Smooth muscle cell (in vitro differentiated cells): ENCODE results near the gene RHEX. TPM values are rescaled to one million over a fixed set of nuclear protein-coding genes. Genes with fewer than 3 reads are reported as not detected.

Source experiments
- DNase-seq: peaks from one replicate; lab custom pipeline; 2025; ENCODE audit not compliant: unreplicated experiment; lab: John Stamatoyannopoulos, UW
- H2AFZ ChIP-seq: fragments of 200-600 bp; sonication (generic); 2 replicates; pipeline ENCODE4 v1.6.0; 2016; ENCODE audit warnings: antibody characterized with exemption, low read depth, mild to moderate bottlenecking
- H3F3A ChIP-seq: fragments of 200-600 bp; sonication (generic); 2 replicates; pipeline ENCODE4 v1.6.0; 2017; ENCODE audit warnings: antibody characterized with exemption, low read depth
- H3K27ac ChIP-seq: fragments of 200-600 bp; sonication (generic); 2 replicates; pipeline ENCODE4 v1.5.1; 2016; ENCODE audit warnings: low read depth, mild to moderate bottlenecking
- H3K27me3 ChIP-seq: fragments of 200-600 bp; sonication (generic); 2 replicates; pipeline ENCODE4 v1.6.1; 2016; ENCODE audit warnings: low read depth, mild to moderate bottlenecking
- H3K36me3 ChIP-seq: fragments of 200-600 bp; sonication (generic); 2 replicates; pipeline ENCODE4 v1.5.1; 2016; ENCODE audit warnings: low read depth
- H3K4me1 ChIP-seq: fragments of 200-600 bp; sonication (generic); 2 replicates; pipeline ENCODE4 v1.5.1; 2016; ENCODE audit warnings: low read depth
- H3K4me2 ChIP-seq: fragments of 200-600 bp; sonication (generic); 2 replicates; pipeline ENCODE4 v1.6.0; 2016; ENCODE audit warnings: mild to moderate bottlenecking
- H3K4me3 ChIP-seq: fragments of 200-600 bp; sonication (generic); 2 replicates; pipeline ENCODE4 v1.5.1; 2016; ENCODE audit warnings: mild to moderate bottlenecking
- H3K79me2 ChIP-seq: fragments of 200-600 bp; sonication (generic); 2 replicates; pipeline ENCODE4 v1.6.0; 2016; ENCODE audit warnings: low read depth, mild to moderate bottlenecking
- H3K9ac ChIP-seq: fragments of 200-600 bp; sonication (generic); 2 replicates; pipeline ENCODE4 v1.6.0; 2016; ENCODE audit warnings: low read depth
- H3K9me3 ChIP-seq: fragments of 200-600 bp; sonication (generic); replicated peaks from 2 replicates; pipeline ENCODE4 v1.5.1; 2016; ENCODE audit warnings: low read depth
- H4K20me1 ChIP-seq: fragments of 200-600 bp; sonication (generic); 2 replicates; pipeline ENCODE4 v1.6.0; 2016; ENCODE audit warnings: low read depth
- WGBS: methylation state at CpG from one replicate; pipeline ENCODE4 v1.1.7; 2016; ENCODE audit warnings: low lambda C conversion rate; 5-methylcytosine and 5-hydroxymethylcytosine counted together
- polyA plus RNA-seq: library from polyadenylated mRNA; unstranded; fragments of >200 nt; fragmentation: Nextera tagmentation; extraction: Ambion mirVana; gene quantifications from 2 replicates; pipeline ENCODE4 v1.2.1, GENCODE V29; 2016
- total RNA-seq: library from RNA; depleted of rRNA; stranded (reverse); fragments of >200 nt; gene quantifications from 2 replicates; pipeline ENCODE4 v1.2.3, GENCODE V29; 2014
- TF ChIP-seq, protein P1 (sequence below): fragments of 200-600 bp; sonication (generic); IDR thresholded peaks from 2 replicates; pipeline ENCODE4 v1.5.1; 2017; ENCODE audit warnings: borderline replicate concordance, mild to moderate bottlenecking, antibody characterized with exemption; ENCODE audit not compliant: insufficient read depth, poor library complexity, severe bottlenecking

Gene RHEX
- total and polyA plus RNA-seq, 2 experiments from 2014 or later, result not detected

DNA sequence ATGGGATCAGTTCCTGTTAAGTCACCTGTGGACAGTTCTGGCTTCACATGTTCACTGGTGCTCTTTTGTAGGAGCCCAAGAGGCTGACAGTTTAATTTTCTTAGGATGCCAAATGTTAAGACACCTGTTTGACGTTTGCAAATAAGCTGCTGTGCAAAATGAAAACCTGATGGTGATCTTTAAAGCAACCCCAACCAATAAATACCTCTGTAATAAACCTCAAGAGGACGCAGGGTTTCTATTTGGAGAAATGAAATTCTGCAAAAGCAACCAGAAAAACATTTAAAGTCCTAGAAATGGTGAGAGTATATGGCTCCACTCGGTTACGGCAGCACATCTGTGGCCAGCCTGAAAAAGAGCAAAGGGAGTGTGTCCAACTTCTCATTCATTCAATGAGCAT, 5.7 kb upstream of the RHEX start:
- no peak overlapping the region for H2AFZ ChIP-seq
- no peak overlapping the region for H3K27ac ChIP-seq
- no peak overlapping the region for H3K9ac ChIP-seq
- H3K4me1 ChIP-seq, result no peaks in the 10 kb centered on the region
- no peak for DNase-seq
- H3F3A ChIP-seq, result no peaks in the 10 kb centered on the region
- H3K79me2 ChIP-seq, result no peaks in the 10 kb centered on the region
- H3K4me3 ChIP-seq, result no peak overlapping the region
- no peaks in the 10 kb centered on the region for H3K9me3 ChIP-seq
- TF ChIP-seq, protein P1, sequence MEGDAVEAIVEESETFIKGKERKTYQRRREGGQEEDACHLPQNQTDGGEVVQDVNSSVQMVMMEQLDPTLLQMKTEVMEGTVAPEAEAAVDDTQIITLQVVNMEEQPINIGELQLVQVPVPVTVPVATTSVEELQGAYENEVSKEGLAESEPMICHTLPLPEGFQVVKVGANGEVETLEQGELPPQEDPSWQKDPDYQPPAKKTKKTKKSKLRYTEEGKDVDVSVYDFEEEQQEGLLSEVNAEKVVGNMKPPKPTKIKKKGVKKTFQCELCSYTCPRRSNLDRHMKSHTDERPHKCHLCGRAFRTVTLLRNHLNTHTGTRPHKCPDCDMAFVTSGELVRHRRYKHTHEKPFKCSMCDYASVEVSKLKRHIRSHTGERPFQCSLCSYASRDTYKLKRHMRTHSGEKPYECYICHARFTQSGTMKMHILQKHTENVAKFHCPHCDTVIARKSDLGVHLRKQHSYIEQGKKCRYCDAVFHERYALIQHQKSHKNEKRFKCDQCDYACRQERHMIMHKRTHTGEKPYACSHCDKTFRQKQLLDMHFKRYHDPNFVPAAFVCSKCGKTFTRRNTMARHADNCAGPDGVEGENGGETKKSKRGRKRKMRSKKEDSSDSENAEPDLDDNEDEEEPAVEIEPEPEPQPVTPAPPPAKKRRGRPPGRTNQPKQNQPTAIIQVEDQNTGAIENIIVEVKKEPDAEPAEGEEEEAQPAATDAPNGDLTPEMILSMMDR, result no peak
- no peaks in the 10 kb centered on the region for H4K20me1 ChIP-seq
- 86% methylated on average over 4 of the region's 4 CpGs for WGBS
- no peaks in the 10 kb centered on the region for H3K36me3 ChIP-seq
- no peaks in the 10 kb centered on the region for H3K27me3 ChIP-seq
- H3K4me2 ChIP-seq, result no peak overlapping the region

DNA sequence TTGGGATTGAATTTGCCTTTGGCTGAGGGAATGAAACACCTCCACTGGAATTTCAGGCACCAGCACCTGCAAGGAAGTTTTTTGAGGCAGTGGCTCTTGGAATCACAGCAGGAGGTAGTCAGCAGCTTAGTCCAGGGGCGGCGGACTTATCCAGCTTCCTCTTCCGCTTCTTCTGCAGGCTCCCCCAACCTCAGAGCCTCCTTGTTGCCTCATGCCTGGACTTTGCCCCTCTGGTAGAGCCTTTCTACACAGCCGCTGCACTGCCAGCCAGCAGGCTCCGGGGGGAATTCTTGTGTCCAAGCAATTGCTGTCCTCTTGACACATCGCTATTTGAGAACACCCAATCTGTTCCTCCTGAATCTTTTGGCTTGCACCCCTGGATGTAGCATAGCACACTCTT, 4.4 kb upstream of the RHEX start:
- Histone ChIP-seq H3K9ac (no peak overlapping the region), H3F3A (no peaks in the 10 kb centered on the region), H3K4me3 (no peak overlapping the region), H2AFZ (no peak overlapping the region), H3K4me1 (no peaks in the 10 kb centered on the region), H4K20me1 (no peaks in the 10 kb centered on the region), H3K27ac (no peak overlapping the region), H3K27me3 (no peaks in the 10 kb centered on the region), H3K9me3 (no peaks in the 10 kb centered on the region), H3K4me2 (no peak overlapping the region), H3K36me3 (no peaks in the 10 kb centered on the region), H3K79me2 (no peaks in the 10 kb centered on the region)
- no peak for DNase-seq
- TF ChIP-seq, protein P1, result no peak
- 87% methylated on average over 6 of the region's 6 CpGs for WGBS

DNA sequence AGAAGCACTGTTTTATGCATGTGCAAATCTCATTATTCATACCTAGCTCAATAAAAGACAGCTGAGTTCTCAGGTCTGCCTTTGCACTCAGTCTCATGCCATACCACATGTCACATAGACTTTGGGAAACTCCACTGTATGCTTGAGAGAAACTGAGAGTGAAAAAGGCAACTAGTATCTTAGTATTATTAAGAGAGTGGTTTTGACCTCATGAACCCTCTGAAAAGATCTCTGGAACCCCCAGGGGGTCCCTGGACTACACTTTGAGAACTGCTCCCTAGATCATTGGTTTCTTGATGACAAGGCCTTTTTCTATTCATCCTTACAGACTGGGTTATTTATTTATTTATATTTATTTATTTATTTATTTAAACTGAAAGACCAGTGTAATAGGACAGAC, 3.7 kb upstream of the RHEX start:
- no peak overlapping the region for H3K4me2 ChIP-seq
- TF ChIP-seq, protein P1, result no peak

DNA sequence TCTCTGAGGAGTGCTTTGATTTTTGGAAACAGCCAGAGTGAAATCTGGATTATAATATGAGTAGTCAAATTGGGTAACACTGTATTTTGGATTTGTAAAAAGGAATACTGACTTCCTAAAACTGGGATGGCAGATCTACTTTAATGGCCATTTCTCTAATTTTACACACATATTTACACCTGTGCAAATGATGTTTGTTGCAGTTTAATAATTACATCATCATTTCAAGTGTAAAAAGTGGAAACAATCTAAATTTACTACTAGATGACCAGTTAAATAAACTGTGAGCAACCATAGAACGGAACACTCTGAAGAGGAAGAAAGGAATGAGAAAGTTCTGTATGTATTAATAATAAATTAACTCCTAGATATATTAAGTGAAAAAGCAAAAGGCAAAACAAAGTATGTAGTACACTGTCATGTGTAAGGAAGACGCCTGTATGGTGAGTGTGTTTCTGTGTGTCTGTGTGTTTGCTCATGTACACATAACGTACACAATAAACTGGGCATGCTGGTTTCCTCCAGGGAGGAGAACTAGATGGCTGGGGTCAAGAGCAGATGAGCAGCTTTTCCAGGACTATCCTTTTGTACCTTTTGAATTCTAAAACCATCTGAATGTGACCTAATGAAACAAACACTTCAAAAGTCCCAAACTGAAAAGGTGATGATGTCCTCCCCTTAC, 2.9 kb upstream of the RHEX start:
- no peaks in the 10 kb centered on the region for H3F3A ChIP-seq
- 97% methylated on average over 3 of the region's 3 CpGs for WGBS
- DNase-seq, result no peak
- H3K4me3 ChIP-seq, result no peak overlapping the region
- H3K9me3 ChIP-seq, result no peaks in the 10 kb centered on the region
- no peak overlapping the region for H3K9ac ChIP-seq
- H3K4me1 ChIP-seq, result no peaks in the 10 kb centered on the region
- H3K79me2 ChIP-seq, result no peaks in the 10 kb centered on the region
- no peaks in the 10 kb centered on the region for H3K27me3 ChIP-seq
- TF ChIP-seq, protein P1, result no peak
- H3K27ac ChIP-seq, result no peak overlapping the region
- H3K36me3 ChIP-seq, result no peaks in the 10 kb centered on the region
- H2AFZ ChIP-seq, result no peak overlapping the region
- H4K20me1 ChIP-seq, result no peaks in the 10 kb centered on the region
- no peak overlapping the region for H3K4me2 ChIP-seq

More for the DNA sequence above, 3.7 kb upstream of the RHEX start:
- no peak overlapping the region for H2AFZ ChIP-seq
- no peak overlapping the region for H3K27ac ChIP-seq
- H3F3A ChIP-seq, result no peaks in the 10 kb centered on the region
- H3K9ac ChIP-seq, result no peak overlapping the region
- no peaks in the 10 kb centered on the region for H4K20me1 ChIP-seq
- H3K36me3 ChIP-seq, result no peaks in the 10 kb centered on the region
- no peaks in the 10 kb centered on the region for H3K9me3 ChIP-seq
- no peak overlapping the region for H3K4me3 ChIP-seq
- H3K79me2 ChIP-seq, result no peaks in the 10 kb centered on the region
- H3K4me1 ChIP-seq, result no peaks in the 10 kb centered on the region
- no peaks in the 10 kb centered on the region for H3K27me3 ChIP-seq
- no peak for DNase-seq
